A549 (cell line): Measurements from ENCODE around the gene ZNF585A.
"Not testable (repeated sequence)": the region's sequence is repeated elsewhere in the genome, so short reads cannot be mapped to it uniquely, and the experiment has no call there.

Experiments
- EP300 ChIP-seq, 2 experiments: fragments of >200 bp; sonication (Bioruptor Twin); formaldehyde crosslinking; IDR thresholded peaks; 2 replicates in 1 of 2; 3 replicates in 1 of 2; pipeline ENCODE4 v1.6.1; 2016 to 2017
- POLR2A ChIP-seq: IDR thresholded peaks from 2 replicates; pipeline ENCODE4 v1.6.1; 2012; ENCODE audit warnings: mild to moderate bottlenecking, low read length
- TF ChIP-seq, protein P1 (sequence below): fragments of 200-600 bp; sonication (generic); IDR thresholded peaks from 2 replicates; pipeline ENCODE4 v1.6.1; 2016; ENCODE audit warnings: antibody characterized with exemption, mild to moderate bottlenecking, moderate library complexity

GRCh38 chr19:37186071-37186470 is 13.6 kb upstream of the ZNF585A start:
- TF ChIP-seq POLR2A; EP300 (IDR thresholded peaks at IDR 0.05): not testable (repeated sequence)
- TF ChIP-seq, protein P1, sequence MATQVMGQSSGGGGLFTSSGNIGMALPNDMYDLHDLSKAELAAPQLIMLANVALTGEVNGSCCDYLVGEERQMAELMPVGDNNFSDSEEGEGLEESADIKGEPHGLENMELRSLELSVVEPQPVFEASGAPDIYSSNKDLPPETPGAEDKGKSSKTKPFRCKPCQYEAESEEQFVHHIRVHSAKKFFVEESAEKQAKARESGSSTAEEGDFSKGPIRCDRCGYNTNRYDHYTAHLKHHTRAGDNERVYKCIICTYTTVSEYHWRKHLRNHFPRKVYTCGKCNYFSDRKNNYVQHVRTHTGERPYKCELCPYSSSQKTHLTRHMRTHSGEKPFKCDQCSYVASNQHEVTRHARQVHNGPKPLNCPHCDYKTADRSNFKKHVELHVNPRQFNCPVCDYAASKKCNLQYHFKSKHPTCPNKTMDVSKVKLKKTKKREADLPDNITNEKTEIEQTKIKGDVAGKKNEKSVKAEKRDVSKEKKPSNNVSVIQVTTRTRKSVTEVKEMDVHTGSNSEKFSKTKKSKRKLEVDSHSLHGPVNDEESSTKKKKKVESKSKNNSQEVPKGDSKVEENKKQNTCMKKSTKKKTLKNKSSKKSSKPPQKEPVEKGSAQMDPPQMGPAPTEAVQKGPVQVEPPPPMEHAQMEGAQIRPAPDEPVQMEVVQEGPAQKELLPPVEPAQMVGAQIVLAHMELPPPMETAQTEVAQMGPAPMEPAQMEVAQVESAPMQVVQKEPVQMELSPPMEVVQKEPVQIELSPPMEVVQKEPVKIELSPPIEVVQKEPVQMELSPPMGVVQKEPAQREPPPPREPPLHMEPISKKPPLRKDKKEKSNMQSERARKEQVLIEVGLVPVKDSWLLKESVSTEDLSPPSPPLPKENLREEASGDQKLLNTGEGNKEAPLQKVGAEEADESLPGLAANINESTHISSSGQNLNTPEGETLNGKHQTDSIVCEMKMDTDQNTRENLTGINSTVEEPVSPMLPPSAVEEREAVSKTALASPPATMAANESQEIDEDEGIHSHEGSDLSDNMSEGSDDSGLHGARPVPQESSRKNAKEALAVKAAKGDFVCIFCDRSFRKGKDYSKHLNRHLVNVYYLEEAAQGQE: not testable (repeated sequence)
